HG02943 (cell line): ENCODE data around the gene UPK3BL2.
A peak's percentile ranks its signal among the peaks of the same experiment; 100 is the strongest.
"Not testable (repeated sequence)": the region's sequence is repeated elsewhere in the genome, so short reads cannot be mapped to it uniquely, and the experiment has no call there.

Experiments
- ATAC-seq: cut with Tn5 transposase; IDR thresholded peaks from one replicate; pipeline ENCODE4 v1.9.1; 2021; ENCODE audit warnings: mild to moderate bottlenecking, low read depth, moderate library complexity; ENCODE audit not compliant: unreplicated experiment

UPK3BL2 gene

GRCh38 chr7:102496861-102497260 is 46.6 kb downstream of the UPK3BL2 start:
- ATAC-seq, result not testable (repeated sequence)

DNA sequence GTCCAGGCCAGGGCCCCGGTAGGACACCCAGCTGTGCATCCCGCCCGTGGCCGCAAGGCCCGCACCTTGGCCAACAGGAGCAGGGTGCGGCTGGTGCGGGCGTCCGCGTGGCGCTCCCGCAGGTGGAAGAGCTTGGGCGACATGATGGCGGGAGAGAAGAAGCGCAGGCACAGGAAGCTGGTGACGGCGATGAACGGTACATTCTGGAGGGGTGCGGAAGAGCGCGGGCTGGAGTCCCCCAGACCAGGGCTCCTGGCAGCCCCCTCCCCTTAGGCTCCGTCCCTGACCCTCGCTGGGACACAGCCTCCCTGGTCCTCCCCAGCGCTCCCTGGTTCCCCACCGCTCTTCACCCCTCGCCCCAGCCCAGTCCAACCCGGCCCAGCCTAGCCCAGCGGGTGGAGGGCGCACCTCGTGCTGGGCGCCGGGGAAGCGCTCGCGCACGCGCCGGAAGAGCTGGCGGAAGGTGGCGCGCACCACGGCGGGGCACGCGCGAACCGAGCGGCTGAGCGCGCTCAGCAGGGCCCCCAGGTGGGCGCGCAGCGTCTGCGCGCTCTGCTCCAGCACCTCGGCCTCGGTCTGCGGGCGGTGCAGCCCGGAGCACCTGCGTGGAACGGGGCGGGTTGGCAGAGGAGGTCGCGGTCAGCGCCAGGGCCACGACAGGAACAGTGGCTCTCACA is 48.9 kb downstream of the UPK3BL2 start:
- ATAC-seq, result peak; percentile 43

DNA sequence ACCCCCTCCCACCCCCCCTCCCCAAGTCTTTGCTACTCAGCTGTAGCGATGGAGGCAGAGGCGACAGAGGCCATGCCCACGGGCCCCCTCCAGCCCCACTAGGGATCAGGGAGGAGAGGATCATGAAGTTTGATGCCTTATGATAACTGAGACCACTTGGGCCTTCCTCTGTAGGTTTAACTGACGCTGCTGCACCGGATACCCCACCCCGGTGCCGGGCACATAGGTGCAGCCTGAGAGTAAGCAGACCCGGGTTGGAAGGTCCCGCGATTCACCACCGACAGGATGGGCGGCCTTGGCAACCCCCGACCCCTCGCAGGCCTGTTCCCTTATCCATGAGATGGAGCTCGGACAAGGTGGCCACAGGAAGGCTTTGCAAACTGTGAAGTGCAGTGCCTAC is 49.5 kb downstream of the UPK3BL2 start:
- ATAC-seq, result peak; percentile 5

GRCh38 chr7:102493220-102493935 is 50.1 kb downstream of the UPK3BL2 start:
- ATAC-seq, result peak; percentile 48

DNA sequence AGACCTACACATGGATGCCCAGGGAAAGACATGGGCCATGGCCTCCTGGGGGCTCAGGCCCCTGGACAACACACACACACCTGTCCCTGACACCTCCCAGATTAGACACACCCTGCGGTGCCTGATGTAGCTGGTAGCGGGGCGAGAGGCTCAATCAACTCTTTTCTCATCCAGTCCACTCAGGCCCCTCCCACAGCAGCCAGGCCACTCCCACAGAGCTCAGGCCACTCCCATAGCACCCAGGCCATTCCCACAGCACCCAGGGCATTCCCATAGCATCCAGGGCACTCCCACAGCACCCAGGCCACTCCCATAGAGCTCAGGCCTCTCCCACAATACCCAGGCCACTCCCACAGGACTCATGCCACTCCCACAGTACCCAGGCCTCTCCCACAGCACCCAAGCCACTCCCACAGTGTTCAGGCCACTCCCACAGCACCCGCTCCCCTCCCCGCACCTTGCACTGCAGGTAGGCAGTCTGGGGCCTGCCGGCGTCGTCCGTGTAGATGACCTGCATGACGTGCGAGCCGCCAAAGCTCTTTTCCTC is 52.9 kb downstream of the UPK3BL2 start:
- ATAC-seq, result peak; percentile 37
